Endometrium (tissue), 2 donors: ENCODE measurements around the gene MTOR.

Source experiments
- FAIRE-seq: peaks from 2 replicates; lab custom pipeline; 2012; peaks lifted over from hg19 to GRCh38; lab: Jason Lieb, UNC
- donor health status: control.
- donor health status: control.

MTOR gene

DNA sequence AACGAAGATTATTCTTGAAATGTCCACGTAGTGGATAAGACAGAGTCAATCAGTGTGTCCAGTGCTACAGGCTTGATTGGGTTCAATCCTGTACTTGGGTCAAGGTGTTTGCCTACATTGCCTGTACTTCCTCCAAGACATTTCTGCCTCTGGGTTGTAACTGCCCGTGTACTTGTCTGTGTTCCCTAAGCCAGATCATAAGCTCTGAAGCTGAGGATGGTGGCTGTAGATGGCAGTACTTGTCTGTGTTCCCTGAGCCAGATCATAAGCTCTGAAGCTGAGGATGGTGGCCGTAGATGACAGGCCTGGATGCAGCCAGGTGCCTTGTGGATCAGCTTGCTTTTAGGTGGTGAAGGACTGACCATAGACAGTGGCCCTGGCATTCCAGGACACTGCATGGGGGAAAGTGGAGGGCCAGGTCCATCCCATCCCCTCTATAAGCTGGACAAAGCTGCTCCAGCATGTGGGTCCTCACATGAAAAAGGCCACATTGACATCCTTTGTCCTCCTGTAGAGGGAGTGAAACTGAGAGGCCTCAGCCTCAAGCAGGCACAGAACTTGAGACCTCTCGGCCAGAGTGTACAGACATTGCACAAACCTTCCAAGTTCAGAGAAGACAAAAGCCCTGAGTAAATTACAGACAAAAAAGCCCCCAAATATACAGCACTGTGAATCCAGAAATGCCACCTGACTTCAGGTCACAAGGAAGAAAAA is 200.5 kb downstream of the MTOR start:
- FAIRE-seq, result no peak

DNA sequence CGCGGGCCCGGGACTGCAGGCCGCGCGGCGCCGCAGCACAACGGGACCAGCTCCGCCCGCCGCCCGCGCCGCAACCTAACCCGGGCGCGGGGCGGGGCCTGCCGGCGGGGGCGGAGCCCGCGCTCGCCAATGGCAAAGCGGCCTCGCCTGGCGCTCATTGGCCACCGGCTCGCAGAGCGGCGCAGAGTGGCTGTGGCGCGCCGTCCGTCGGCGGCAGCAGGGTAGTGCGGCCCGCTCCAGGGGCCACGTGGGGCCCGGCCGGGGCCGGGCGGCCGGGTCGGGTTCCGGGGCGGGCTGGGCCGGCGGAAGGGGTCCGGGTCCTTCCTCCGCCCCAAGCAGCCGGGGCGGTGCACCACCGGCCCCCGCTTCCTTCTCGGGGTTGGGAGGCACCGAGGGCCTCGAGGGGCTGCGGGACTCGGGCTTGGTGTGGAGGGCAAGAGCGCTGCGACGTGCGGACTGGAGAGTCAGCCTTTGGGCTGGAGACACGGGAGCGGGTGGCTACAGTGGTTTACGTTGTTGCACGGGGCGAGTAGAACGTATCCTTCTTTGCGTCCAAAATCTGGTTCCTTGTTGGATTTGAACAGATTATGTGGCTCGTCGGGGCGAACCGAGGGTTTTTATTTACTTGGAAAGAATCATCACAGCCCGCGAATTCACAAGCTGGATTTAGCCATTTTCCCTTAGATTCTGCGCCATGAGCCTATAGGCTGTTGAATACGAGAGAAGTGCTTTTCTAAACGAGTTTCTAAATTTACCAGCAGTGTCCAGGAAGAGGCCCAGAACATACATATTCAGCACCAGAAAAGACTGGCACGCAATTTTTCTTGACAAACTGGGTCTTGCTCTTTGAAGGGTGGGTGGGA is 202.2 kb downstream of the MTOR start, which contains the start of gene SRM:
TSS of gene SRM (minus strand) at position 51 of the 863 bp plus-strand sequence. CDS start 75 bp downstream, outside the sequence.
- no peak for FAIRE-seq

- FAIRE-seq, result no peak
Observed at GRCh38 chr1:11059155-11059967, 203.0 kb downstream of the MTOR start.

DNA sequence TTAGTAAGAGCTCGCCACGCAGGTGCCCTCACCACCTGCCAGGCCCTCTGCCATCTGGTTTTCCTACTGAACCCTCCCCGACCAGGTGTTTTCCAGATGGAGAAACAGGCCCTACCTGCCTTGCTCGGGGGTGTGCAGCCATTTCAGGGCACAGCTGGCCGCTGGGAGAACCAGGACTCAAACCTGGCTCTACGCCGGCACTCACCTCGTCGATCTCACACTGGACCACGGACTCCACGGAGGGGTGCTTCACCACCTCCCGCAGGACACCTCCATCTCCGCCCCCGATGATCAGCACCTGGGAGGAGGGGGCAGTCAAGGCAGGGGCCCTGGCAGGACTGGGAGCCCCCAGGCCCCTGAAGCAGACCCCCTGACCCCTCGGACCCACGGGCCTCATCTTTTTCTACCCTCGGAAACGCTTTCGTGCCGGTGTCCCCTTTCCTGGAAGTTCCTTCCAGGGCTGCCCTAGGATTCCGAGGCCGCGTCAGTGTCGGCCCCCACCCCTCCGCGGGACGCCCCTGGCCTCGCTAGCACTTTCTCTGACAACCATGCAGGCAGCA is 203.7 kb downstream of the MTOR start:
- FAIRE-seq, result no peak

DNA sequence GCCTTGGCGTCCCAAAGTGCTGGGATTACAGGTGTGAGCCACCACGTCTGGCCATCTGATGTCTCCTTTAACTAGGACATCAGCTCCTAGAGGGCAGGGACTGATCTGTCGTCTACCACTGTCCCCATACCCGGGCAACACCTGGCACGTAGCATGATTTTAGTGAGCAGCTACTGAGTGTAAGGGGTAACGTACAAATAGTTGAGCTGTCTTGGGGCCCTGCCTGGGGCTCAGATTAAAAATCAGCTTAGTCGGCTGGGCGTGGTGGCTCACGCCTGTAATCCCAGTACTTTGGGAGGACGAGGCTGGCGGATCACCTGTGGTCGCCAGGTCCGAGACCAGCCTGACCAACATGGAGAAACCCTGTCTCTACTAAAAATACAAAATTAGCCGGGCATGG is 204.3 kb downstream of the MTOR start:
- FAIRE-seq, result no peak

DNA sequence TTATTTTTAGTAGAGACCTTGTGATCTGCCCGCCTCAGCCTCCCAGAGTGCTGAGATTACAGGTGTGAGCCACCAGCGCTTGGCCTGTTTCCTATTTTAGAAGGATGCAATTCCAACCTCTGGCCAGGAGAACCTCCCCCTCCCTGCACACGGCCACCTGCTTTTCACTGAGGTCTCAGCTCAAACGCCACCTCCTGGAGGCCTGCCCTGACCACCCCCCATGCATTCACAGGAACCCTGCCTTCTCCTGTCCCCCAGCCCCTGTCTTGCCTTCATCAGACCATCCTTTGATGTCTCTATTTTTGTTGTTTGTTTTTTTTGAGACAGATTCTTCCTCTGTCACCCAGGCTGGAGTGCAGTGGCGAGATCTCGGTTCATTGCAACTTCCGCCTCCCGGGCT is 204.9 kb downstream of the MTOR start:
- FAIRE-seq, result no peak
